ENCODE data around the gene ARL17B.
"Not testable (repeated sequence)": the region's sequence is repeated elsewhere in the genome, so short reads cannot be mapped to it uniquely, and the experiment has no call there.

ARL17B gene

GRCh38 chr17:46290906-46291546, 70.5 kb downstream of the ARL17B start:
- not testable (repeated sequence) for DNase-seq (ENCODE audit: low spot score)

DNA sequence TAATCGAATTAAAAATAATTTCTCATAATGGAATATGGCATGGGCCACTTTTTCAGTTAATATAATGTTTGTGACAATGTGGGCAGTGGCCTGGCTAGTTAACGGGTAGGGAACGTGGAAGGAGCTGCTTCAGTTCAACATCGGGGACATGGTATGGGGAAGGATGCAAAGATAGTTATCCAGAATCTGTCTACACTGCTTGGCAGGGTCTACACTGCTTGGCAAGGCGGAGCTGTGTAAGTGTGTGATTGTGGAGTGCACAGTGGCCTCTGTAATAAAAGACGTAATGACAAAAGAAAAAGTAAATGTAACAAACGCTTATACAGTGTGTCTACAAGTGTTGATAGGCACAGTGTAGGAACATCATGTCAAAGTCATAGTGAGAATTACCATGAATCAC, 74.0 kb downstream of the ARL17B start:
- DNase-seq (ENCODE audit: low spot score) = not testable (repeated sequence)

- peak; percentile 52 for DNase-seq (ENCODE audit: low spot score)
Measured at GRCh38 chr17:46286764-46287221, 74.8 kb downstream of the ARL17B start.

DNA sequence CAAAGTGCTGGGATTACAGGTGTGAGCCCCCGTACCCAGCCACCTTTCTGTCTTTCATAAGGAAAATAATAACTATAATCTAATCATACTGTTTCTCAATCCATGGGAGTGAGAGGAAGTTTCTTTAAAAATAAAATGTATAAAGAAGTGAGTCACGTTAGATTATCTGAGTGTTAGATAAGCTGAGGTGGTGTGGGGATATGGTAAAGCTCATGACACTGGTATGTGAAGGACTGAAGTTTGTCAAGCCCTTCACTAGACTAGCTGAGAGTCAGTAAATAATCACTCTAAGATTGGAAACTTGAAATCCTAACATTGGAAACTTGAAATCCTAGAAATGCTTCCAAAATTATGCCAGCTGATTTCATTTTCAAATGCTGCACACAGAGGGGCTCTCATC, 76.1 kb downstream of the ARL17B start:
- not testable (repeated sequence) for DNase-seq (ENCODE audit: low spot score)

- DNase-seq (ENCODE audit: low spot score) = not testable (repeated sequence)
Measured at GRCh38 chr17:46284467-46284866, 77.1 kb downstream of the ARL17B start.

GRCh38 chr17:46282635-46283034, 78.9 kb downstream of the ARL17B start:
- not testable (repeated sequence) for DNase-seq (ENCODE audit: low spot score)

GRCh38 chr17:46281336-46281735, 80.2 kb downstream of the ARL17B start:
- not testable (repeated sequence) for DNase-seq (ENCODE audit: low spot score)

DNA sequence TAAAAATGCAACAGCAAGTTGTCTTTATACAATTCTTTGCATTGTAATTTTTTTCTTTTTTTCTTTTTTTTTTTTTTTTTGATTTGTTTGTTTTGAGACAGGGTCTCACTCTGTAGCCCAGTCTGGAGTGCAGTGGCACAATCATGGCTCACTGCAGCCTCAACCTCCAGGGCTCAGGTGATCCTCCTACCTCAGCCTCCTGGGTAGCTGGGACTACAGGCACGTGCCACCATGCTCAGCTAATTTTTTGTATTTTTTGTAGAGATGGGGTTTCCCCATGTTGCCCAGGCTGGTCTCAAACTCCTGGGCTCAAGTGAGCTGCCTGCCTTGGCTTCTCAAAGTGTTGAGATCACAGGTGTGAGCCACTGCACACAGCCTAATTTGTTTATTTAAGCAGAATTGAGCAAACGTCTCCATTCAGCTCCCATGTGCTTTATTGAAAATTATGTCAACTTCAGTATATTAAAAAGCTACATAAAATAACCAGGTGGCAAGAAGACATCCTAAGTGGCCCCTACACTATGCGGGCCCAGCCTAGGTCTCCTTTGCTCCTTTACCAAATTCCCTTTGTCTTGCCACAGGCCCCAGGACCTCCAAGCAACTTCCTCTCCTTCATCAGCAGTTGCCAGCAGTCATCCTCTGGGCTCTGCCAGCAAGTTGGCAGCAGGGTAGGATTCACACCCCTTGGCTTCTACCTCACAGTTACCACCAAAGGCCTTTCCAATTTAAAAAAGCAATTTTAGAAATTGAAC, 84.7 kb downstream of the ARL17B start:
- not testable (repeated sequence) for DNase-seq (ENCODE audit: low spot score)

- DNase-seq (ENCODE audit: low spot score) = no peak
Measured at GRCh38 chr17:46274238-46274637, 87.3 kb downstream of the ARL17B start.

GRCh38 chr17:46273541-46274236, 87.9 kb downstream of the ARL17B start:
- DNase-seq (ENCODE audit: low spot score) = no peak

GRCh38 chr17:46270032-46270431, 91.5 kb downstream of the ARL17B start:
- no peak for DNase-seq (ENCODE audit: low spot score)

DNA sequence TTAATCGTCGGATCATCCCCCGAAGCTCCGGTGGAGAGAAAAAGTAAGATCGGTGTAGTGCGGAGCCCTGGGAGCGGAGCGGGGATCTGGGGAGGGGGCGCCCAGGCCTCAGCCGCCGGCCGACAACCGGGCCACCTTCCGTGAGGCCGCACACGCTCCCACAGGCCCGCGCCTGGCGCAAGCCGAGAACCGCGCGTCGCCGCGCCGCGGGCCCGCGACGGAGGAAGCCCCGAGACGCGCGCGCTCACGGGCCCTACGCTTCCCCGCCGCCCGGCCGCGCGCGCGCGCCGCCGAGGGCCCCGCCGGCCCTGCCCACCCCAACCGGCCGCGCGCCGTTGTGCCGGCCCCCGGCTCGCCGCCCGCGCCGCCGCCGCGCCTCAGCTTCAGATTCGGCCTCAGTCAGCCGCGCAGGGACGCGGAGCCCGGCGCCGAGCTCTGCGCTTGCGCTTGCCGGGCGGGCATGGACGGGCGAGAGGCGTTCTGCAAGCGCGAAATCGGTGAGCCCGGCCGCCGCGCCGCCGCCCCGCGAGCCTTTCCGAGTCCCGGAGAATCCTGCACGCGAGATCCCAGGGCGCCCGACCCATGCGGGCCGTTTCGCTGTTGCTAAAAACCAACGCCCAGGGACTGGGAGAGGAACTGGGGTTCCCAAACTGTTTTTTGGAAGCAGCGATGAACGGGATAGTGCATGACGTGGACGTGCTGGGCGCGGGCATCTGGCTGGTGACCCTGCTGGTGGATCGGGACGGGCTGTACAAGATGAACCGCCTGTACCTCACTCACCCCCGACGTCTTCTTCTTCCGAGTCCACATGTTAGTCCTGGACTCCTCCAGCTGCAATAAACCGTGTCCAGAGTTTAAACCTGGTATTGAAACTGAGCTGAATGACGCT, 94.7 kb downstream of the ARL17B start:
- DNase-seq (ENCODE audit: low spot score) = peak; percentile 100

GRCh38 chr17:46266063-46266655, 95.4 kb downstream of the ARL17B start:
- DNase-seq (ENCODE audit: low spot score) = peak; percentile 44

DNA sequence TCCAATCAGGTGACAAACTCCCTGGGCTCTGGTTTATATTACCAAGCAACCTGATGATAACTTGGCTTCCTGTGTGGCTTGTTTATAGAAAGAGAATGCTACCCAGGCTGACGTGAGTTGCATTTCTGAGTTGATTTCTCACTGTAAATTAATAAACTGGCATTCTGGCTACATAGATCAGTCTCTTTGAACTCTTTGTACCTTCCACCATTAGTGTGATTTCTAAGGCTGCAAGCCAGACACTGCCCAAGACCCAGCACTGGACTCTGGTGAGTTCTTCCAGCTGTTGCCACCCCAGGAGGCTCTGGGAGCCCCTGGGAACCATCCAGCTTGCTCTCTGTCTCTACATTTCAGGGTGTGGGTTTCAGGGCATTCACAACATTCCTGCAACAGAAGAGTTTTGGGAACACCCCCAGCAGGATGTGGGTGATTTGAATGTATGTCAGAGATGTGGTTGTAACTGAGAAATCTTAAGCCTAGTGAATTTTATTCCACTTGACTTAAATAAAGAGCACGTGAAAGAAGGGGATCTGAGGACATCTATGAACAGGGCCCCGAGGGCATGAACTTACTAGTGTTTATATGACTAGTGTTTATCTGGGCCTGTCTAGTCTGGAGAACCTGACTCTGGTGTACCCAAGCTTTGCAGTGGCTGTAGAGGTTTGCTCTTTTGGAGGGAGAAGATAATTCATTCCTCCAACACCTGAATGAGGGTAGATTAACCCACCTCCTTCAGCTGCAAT, 96.9 kb downstream of the ARL17B start:
- peak; percentile 57 for DNase-seq (ENCODE audit: low spot score)

- no peak for DNase-seq (ENCODE audit: low spot score)
Measured at GRCh38 chr17:46262271-46262670, 99.3 kb downstream of the ARL17B start.

- not testable (repeated sequence) for DNase-seq (ENCODE audit: low spot score)
Measured at GRCh38 chr17:46259845-46260661, 101.5 kb downstream of the ARL17B start.

DNA sequence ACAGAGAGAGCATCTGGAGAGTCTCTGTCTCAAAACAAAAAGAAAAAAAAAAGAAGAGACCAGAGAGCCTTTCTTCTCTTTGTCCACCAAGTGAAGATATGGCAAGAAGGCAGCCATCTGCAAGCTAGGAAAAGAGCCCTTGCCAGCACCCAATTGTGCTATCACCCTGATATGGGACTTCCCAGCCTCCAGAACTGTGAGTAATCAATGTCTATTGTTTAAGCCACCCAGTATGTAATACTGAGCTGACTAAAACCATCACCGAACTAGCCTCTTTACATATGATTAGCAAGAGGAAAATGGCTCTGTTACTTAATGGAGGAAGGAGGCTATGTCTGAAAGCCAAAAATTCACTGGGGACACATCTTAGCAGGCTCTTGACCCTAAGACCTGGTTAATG, 105.2 kb downstream of the ARL17B start:
- not testable (repeated sequence) for DNase-seq (ENCODE audit: low spot score)

- DNase-seq (ENCODE audit: low spot score) = not testable (repeated sequence)
Measured at GRCh38 chr17:46254215-46254614, 107.4 kb downstream of the ARL17B start.

- DNase-seq (ENCODE audit: low spot score) = peak; percentile 78
Measured at GRCh38 chr17:46253722-46254121, 107.8 kb downstream of the ARL17B start.

DNA sequence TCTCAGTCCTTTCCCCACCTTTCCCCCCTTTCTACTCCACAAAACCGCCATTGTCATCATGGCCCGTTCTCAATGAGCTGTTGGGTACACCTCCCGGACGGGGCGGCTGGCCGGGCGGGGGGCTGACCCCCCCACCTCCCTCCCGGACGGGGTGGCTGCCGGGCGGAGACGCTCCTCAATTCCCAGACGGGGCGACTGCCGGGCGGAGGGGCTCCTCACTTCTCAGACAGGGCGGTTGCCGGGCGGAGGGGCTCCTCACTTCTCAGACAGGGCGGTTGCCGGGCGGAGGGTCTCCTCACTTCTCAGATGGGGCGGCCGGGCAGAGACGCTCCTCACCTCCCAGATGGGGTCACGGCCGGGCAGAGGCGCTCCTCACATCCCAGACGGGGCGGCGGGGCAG, 108.8 kb downstream of the ARL17B start:
- not testable (repeated sequence) for DNase-seq (ENCODE audit: low spot score)
